AG04450 (cell line): ENCODE results near the gene SLC33A1. TPM values are rescaled to one million over a fixed set of nuclear protein-coding genes. Genes with fewer than 3 reads are reported as not detected.
A peak's percentile ranks its signal among the peaks of the same experiment; 100 is the strongest.
"Not testable (repeated sequence)": the region's sequence is repeated elsewhere in the genome, so short reads cannot be mapped to it uniquely, and the experiment has no call there.

Source experiments
- CTCF ChIA-PET: fragments of 300-600, 350-600 bp; formaldehyde crosslinking; extraction: SDS; loops from one replicate; lab custom pipeline; 2022; ENCODE audit warnings: antibody characterized with exemption, inconsistent platforms; lab: Charles Lee
- POLR2A ChIA-PET: fragments of 350-600 bp; formaldehyde crosslinking; extraction: SDS; loops from one replicate; lab custom pipeline; 2021; ENCODE audit warnings: antibody characterized with exemption, inconsistent platforms; lab: Yijun Ruan, JAX
- DNase-seq: peaks from one replicate; pipeline ENCODE4 v3.0.0-alpha.2; 2011; ENCODE audit warnings: low read depth, low spot score
- H3K27ac ChIP-seq: one replicate; pipeline ENCODE4 v1.5.1; 2012; ENCODE audit warnings: low read depth, low read length, control low read depth
- H3K27me3 ChIP-seq: one replicate; pipeline ENCODE4 v1.6.0; 2012; ENCODE audit warnings: low read length; ENCODE audit not compliant: control insufficient read depth, insufficient read depth
- H3K4me3 ChIP-seq: 2 replicates; pipeline ENCODE4 v1.5.1; 2011; ENCODE audit warnings: mild to moderate bottlenecking, low read depth, low read length, control low read depth
- H3K9me3 ChIP-seq: 2 replicates; pipeline ENCODE4 v1.5.1; 2012; ENCODE audit warnings: low read length; ENCODE audit not compliant: control insufficient read depth, insufficient read depth
- polyA plus RNA-seq: library from polyadenylated mRNA; depleted of rRNA; stranded (reverse); fragments of >200 nt; gene quantifications from 2 replicates; pipeline ENCODE4 v1.2.3, GENCODE V29; 2011
- TF ChIP-seq, protein P1 (sequence below): IDR thresholded peaks from 2 replicates; pipeline ENCODE4 v1.5.1; 2011; ENCODE audit warnings: low read depth, low read length, control low read depth, inconsistent platforms

SLC33A1 gene
- polyA plus RNA-seq, 1 experiment: 27.8 TPM

DNA sequence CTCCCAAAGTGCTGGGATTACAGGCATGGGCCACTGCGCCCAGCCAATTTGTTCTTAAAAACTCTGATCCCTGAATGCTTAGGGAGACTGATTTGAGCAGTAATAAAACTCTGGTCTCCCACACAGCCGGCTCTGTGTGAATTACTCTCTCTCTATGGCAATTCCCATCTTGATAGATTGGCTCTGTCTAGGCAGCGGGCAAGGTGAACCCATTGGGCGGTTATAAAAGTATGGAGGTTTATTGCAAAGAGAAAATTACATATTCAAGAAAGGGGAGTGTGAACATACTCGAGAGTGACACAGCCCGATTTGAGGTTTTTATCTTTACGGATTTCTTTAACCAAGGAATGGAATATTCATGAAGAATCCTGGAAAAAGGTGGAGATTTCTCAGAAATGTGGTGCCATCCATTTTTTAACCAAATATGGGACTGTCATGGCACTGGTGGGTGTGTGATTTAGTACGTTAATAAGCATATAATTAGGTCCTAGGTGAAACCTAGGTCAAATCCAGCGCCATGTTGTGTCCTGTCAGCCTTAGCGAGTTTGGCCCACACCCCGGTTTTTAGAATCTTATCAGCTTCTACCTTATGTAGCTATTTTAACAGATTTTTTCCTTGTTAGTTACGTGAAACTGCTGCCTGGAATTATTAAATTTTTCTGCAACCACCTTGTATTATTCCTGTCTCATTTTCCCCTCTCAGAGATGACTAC is 9.0 kb upstream of the SLC33A1 start:
- TF ChIP-seq, protein P1, sequence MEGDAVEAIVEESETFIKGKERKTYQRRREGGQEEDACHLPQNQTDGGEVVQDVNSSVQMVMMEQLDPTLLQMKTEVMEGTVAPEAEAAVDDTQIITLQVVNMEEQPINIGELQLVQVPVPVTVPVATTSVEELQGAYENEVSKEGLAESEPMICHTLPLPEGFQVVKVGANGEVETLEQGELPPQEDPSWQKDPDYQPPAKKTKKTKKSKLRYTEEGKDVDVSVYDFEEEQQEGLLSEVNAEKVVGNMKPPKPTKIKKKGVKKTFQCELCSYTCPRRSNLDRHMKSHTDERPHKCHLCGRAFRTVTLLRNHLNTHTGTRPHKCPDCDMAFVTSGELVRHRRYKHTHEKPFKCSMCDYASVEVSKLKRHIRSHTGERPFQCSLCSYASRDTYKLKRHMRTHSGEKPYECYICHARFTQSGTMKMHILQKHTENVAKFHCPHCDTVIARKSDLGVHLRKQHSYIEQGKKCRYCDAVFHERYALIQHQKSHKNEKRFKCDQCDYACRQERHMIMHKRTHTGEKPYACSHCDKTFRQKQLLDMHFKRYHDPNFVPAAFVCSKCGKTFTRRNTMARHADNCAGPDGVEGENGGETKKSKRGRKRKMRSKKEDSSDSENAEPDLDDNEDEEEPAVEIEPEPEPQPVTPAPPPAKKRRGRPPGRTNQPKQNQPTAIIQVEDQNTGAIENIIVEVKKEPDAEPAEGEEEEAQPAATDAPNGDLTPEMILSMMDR: no peak
- Histone ChIP-seq H3K9me3 (no peaks in the 10 kb centered on the region), H3K4me3 (no peak overlapping the region), H3K27me3 (no peaks in the 10 kb centered on the region), H3K27ac (no peak overlapping the region)
- DNase-seq: no peak
- CTCF ChIA-PET: no interaction called here
- POLR2A ChIA-PET: no interaction called here

DNA sequence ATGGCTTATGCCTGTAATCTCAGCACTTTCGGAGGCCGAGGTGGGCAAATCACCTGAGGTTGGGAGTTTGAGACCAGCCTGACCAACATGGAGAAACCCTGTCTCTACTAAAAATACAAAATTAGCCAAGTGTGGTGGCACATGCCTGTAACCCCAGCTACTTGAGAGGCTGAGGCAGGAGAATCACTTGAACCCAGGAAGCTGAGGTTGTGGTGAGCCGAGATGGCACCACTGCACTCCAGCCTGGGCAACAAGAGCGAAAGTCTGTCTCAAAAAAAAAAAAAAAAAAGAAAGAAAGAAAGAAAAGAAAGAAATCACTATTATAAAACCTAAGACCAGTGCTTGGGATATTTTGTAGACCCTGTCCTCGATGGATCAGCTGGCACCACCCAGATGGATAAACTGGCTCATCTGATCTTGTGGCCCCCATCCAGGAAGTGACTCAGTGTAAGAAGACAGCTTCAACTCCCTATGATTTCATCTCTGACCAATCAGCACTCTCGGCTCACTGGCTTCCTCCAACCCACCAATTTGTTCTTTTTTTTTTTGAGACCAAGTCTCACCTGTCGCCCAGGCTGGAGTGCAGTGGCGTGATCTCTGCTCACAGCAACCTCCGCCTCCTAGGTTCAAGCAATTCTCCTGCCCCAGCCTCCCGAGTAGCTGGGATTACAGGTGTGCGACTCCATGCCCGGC is 8.2 kb upstream of the SLC33A1 start:
- H3K27me3 ChIP-seq, H3K4me3 ChIP-seq, H3K9me3 ChIP-seq, H3K27ac ChIP-seq: not testable (repeated sequence)
- POLR2A ChIA-PET: interaction anchor here (0.7 kb wide), 1 partner anchor 147 kb away, joined by 3 read pairs; no protein-coding TSS in a partner anchor
- peak; percentile 23 for DNase-seq
- CTCF ChIA-PET: interaction anchor here (0.6 kb wide), 1 partner anchor 9 kb away, joined by 3 read pairs; no protein-coding TSS in a partner anchor

DNA sequence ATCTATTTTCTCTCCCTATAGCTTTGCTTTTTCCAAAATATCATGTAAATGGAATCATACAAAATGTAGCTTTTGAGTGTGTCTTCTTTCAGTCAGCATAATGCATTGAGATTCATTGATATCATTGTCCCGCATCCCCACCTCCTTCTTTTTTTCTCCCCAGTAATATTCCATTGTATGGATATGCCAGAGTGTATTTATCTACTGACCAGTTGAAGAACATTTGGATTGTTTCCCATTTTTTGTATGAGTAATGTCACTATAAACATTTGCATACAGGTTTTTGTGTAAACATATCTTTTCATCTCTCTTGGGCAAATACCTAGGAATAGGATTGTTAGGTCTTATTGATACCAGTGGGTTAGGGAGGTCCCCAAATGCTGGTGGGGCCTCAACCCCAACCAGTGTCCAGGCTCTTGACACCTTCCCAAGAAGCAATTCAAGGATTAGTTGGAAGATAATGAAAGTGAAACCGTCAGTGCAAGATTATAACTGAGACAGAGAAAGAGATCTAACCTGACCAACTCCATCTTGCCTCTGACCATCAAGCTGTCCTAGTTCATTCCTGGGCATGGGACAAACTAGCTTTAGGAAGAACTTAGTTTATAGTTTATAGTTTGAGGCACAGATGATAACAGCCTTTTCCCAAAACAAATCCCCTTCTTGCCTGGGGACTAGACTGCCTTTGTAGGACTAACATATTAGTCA is 7.4 kb upstream of the SLC33A1 start:
- CTCF ChIA-PET: interaction anchor here (0.5 to 0.6 kb wide), 2 partner anchors 9 to 121 kb away, joined by 3 to 4 read pairs; no protein-coding TSS in a partner anchor
- Histone ChIP-seq H3K27me3 (no peaks in the 10 kb centered on the region), H3K27ac (no peak overlapping the region), H3K9me3 (no peaks in the 10 kb centered on the region), H3K4me3 (no peak overlapping the region)
- no peak for DNase-seq
- POLR2A ChIA-PET: no interaction called here
- TF ChIP-seq, protein P1: no peak

DNA sequence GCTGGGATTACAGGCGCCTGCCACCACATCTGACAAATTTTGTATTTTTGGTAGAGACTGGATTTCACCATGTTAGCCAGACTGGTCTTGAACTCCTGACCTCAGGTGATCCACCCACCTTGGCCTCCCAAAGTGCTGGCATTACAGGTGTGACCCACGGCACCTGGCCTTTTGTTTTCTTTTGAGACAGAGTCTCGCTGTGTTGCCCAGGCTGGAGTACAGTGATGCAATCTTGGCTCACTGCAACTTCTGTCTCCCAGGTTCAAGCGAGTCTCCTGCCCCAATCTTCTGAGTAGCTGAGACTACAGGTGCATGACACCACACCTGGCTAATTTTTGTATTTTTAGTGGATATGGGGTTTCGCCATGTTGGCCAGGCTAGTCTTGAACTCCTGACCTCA is 6.2 kb upstream of the SLC33A1 start:
- H3K9me3 ChIP-seq, POLR2A ChIA-PET, DNase-seq, H3K4me3 ChIP-seq, CTCF ChIA-PET, H3K27me3 ChIP-seq, H3K27ac ChIP-seq: not testable (repeated sequence)

DNA sequence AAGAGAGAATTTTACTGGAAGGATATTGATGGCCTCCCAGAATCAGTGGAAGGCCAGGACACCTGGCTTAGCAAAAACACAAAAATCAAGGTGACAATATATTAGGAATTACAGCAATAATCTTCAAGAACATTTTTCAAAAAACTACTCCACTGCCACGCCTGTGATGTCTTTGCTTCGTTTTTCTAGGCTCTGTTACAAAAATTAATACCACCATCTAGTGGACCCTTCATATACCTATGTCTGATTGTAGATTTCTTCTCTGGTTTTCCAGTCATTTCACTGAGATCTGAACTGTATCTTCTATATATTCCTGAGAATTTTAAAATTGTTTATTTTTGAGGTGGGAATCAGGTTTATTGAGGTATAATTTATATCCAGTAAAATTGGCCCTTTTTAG is 5.6 kb upstream of the SLC33A1 start:
- DNase-seq: no peak
- CTCF ChIA-PET: no interaction called here
- POLR2A ChIA-PET: no interaction called here
- Histone ChIP-seq H3K4me3 (no peak overlapping the region), H3K27ac (no peak overlapping the region), H3K27me3 (no peaks in the 10 kb centered on the region), H3K9me3 (no peaks in the 10 kb centered on the region; the same call in 1 of the 2 replicates)
- TF ChIP-seq, protein P1: peak; percentile 38; the same call in 1 of the 2 replicates
